A549 (cell line): ENCODE results near the gene TCEAL9. TPM values are rescaled to one million over a fixed set of nuclear protein-coding genes. Genes with fewer than 3 reads are reported as not detected.

Source experiments
- ATAC-seq, 2 experiments: fragments of 200-7000 bp in 1 of 2; fragments of >200 bp in 1 of 2; cut with Nextera tagmentation in 1 of 2; cut with Tn5 transposase in 1 of 2; 3 replicates each; pipeline versions ENCODE4 v1.8.0 to v1.9.1; 2018 to 2020; ENCODE audit warnings: mild to moderate bottlenecking in 1 of 2, moderate library complexity in 1 of 2
- CTCF ChIA-PET: fragments of 300-600 bp; sonication (Branson Sonifier 250); formaldehyde crosslinking; extraction: SDS; loops from one replicate; lab custom pipeline; 2021; ENCODE audit warnings: antibody characterized with exemption, inconsistent platforms; lab: Yijun Ruan, JAX
- POLR2A ChIA-PET: fragments of 350-600 bp; formaldehyde crosslinking; extraction: SDS; loops from one replicate; lab custom pipeline; 2021; ENCODE audit warnings: antibody characterized with exemption, inconsistent platforms; lab: Yijun Ruan, JAX
- DNase-seq, 2 experiments: peaks; one replicate each; pipeline versions ENCODE4 v3.0.0 to v3.0.0-alpha.2; 2011 to 2016; ENCODE audit warnings: low read depth in 1 of 2, low spot score in 1 of 2
- FAIRE-seq: peaks from 2 replicates; lab custom pipeline; 2011; peaks lifted over from hg19 to GRCh38; lab: Jason Lieb, UNC
- H3K27ac ChIP-seq, 2 experiments: fragments of >200 bp; sonication (Bioruptor Twin); formaldehyde crosslinking; 3 replicates each; pipeline ENCODE4 v1.5.1; 2016 to 2017
- H3K4me1 ChIP-seq: fragments of >200 bp; sonication (Bioruptor Twin); formaldehyde crosslinking; 3 replicates; pipeline ENCODE4 v1.6.1; 2016
- H3K4me2 ChIP-seq: fragments of >200 bp; sonication (Bioruptor Twin); formaldehyde crosslinking; 3 replicates; pipeline ENCODE4 v1.6.1; 2016
- H3K4me3 ChIP-seq: fragments of >200 bp; sonication (Bioruptor Twin); formaldehyde crosslinking; 3 replicates; pipeline ENCODE4 v1.5.1; 2016
- H3K9me3 ChIP-seq: fragments of >200 bp; sonication (Bioruptor Twin); formaldehyde crosslinking; 3 replicates; pipeline ENCODE4 v1.6.1; 2016
- ELK1 ChIP-seq: fragments of 150-350 bp; IDR thresholded peaks from 2 replicates; pipeline ENCODE4 v1.6.1; 2014; ENCODE audit warnings: low read depth, mild to moderate bottlenecking, low read length
- EP300 ChIP-seq, 2 experiments: fragments of >200 bp; sonication (Bioruptor Twin); formaldehyde crosslinking; IDR thresholded peaks; 2 replicates in 1 of 2; 3 replicates in 1 of 2; pipeline ENCODE4 v1.6.1; 2016 to 2017
- FOSL2 ChIP-seq, 2 experiments: fragments of 450-650 bp in 1 of 2; fragments of >200 bp in 1 of 2; sonication (Bioruptor Twin) in 1 of 2; formaldehyde crosslinking; IDR thresholded peaks; 2 replicates each; pipeline versions ENCODE4 v1.5.0 to v1.6.1; 2016 to 2020; ENCODE audit warnings: mild to moderate bottlenecking in 1 of 2, moderate library complexity in 1 of 2
- HDAC2 ChIP-seq: fragments of 200-600 bp; sonication (generic); IDR thresholded peaks from 2 replicates; pipeline ENCODE4 v1.6.1; 2016
- HEYL ChIP-seq: fragments of 250-450 bp; sonication (Bioruptor Pico); IDR thresholded peaks from 2 replicates; pipeline ENCODE4 v1.8.0; 2021; ENCODE audit warnings: mild to moderate bottlenecking, moderate library complexity
- HOXB5 ChIP-seq: fragments of 250-450 bp; sonication (Bioruptor Pico); IDR thresholded peaks from 2 replicates; pipeline ENCODE4 v1.5.0; 2020; ENCODE audit warnings: mild to moderate bottlenecking, moderate library complexity
- JUN ChIP-seq, 2 experiments: fragments of >200 bp; sonication (Bioruptor Twin); formaldehyde crosslinking; IDR thresholded peaks; 2 replicates in 1 of 2; 3 replicates in 1 of 2; pipeline ENCODE4 v1.6.1; 2016 to 2017
- MAX ChIP-seq: IDR thresholded peaks from 2 replicates; pipeline ENCODE4 v1.6.1; 2012
- MAZ ChIP-seq: fragments of 150-350 bp; IDR thresholded peaks from 2 replicates; pipeline ENCODE4 v1.6.1; 2014; ENCODE audit warnings: antibody characterized with exemption, low read depth, low read length, borderline replicate concordance
- NFE2L2 ChIP-seq: fragments of 150-350 bp; conservative IDR thresholded peaks from 2 replicates; pipeline ENCODE4 v1.6.1; 2014; ENCODE audit warnings: low read length
- NPAS2 ChIP-seq: fragments of 250-450 bp; sonication (Bioruptor Pico); IDR thresholded peaks from 2 replicates; pipeline ENCODE4 v1.8.0; 2022; ENCODE audit warnings: mild to moderate bottlenecking, moderate library complexity, borderline replicate concordance
- PHF8 ChIP-seq: fragments of 200-600 bp; sonication (generic); IDR thresholded peaks from 2 replicates; pipeline ENCODE4 v1.6.1; 2016; ENCODE audit warnings: low read depth, mild to moderate bottlenecking, antibody characterized with exemption, moderate library complexity, borderline replicate concordance
- POLR2A ChIP-seq: IDR thresholded peaks from 2 replicates; pipeline ENCODE4 v1.6.1; 2012; ENCODE audit warnings: mild to moderate bottlenecking, low read length
- POLR2AphosphoS2 ChIP-seq: conservative IDR thresholded peaks from 2 replicates; pipeline ENCODE4 v1.6.1; 2012; ENCODE audit warnings: low read length, improper control_type of control experiment, inconsistent platforms
- SMC3 ChIP-seq: fragments of >200 bp; sonication (Bioruptor Twin); formaldehyde crosslinking; IDR thresholded peaks from 3 replicates; pipeline ENCODE4 v1.6.1; 2018; ENCODE audit warnings: inconsistent platforms
- ZFP36 ChIP-seq: fragments of 450-650 bp; IDR thresholded peaks from 2 replicates; pipeline ENCODE4 v1.6.1; 2014; ENCODE audit warnings: borderline replicate concordance; ENCODE audit not compliant: partially characterized antibody
- WGBS: methylation state at CpG from one replicate; pipeline ENCODE4 v1.1.6; 2017; ENCODE audit errors: missing lambda C conversion rate; 5-methylcytosine and 5-hydroxymethylcytosine counted together
- polyA minus RNA-seq: library from RNA; depleted of rRNA, polyadenylated mRNA; stranded (reverse); fragments of >200 nt; gene quantifications from 2 replicates; pipeline ENCODE4 v1.2.3, GENCODE V29; 2011; rRNA and poly(A)+ RNA removed
- polyA plus RNA-seq, 4 experiments: library from polyadenylated mRNA; depleted of rRNA in 3 of 4; stranded (reverse); fragments of >200 nt; fragmentation: RNase III in 1 of 4; extraction: RNeasy Plus Mini Kit Qiagen cat#74134 plus additional on column Dnase treatment in 1 of 4; gene quantifications; 2 replicates in 3 of 4; 3 replicates in 1 of 4; pipeline ENCODE4 v1.2.3, GENCODE V29; 2011 to 2017
- TF ChIP-seq, protein P1 (sequence below): IDR thresholded peaks from 2 replicates; pipeline ENCODE4 v1.6.1; 2012; ENCODE audit warnings: low read depth, borderline replicate concordance
- TF ChIP-seq, protein P2 (sequence below): fragments of >200 bp; sonication (Bioruptor Twin); formaldehyde crosslinking; IDR thresholded peaks from 3 replicates; pipeline ENCODE4 v1.6.1; 2016
- TF ChIP-seq, protein P3 (sequence below): fragments of 450-650 bp; IDR thresholded peaks from 2 replicates; pipeline ENCODE4 v1.6.1; 2014; ENCODE audit warnings: antibody characterized with exemption
- TF ChIP-seq, protein P4 (sequence below): fragments of 200-600 bp; sonication (generic); IDR thresholded peaks from 2 replicates; pipeline ENCODE4 v1.6.1; 2016; ENCODE audit warnings: antibody characterized with exemption, mild to moderate bottlenecking, moderate library complexity

The TCEAL9 gene
- polyA plus RNA-seq (2011; rRNA removed): 39.2 and 83.7 TPM in 2 replicates
- 14.9 and 22.4 TPM in 2 replicates for polyA plus RNA-seq (2012; cell fraction: cytosol; rRNA removed)
- polyA plus RNA-seq (2012; cell fraction: nucleus; rRNA removed): 3.3 and 5.1 TPM in 2 replicates
- polyA plus RNA-seq (2017; fragmentation: RNase III; extraction: RNeasy Plus Mini Kit Qiagen cat#74134 plus additional on column Dnase treatment): 124 to 153 TPM (median 143 TPM) in 3 replicates
- 3.5 and 3.8 TPM in 2 replicates for polyA minus RNA-seq

- ATAC-seq (peak; percentile 96 to 97), FAIRE-seq (no peak)
- POLR2A ChIA-PET: interaction anchor here (0.7 to 1.7 kb wide), 6 partner anchors 12 to 108 kb away, joined by 3 to 14 read pairs (median 5); partner anchors contain the start of gene BEX3
- H3K27ac ChIP-seq: peak within 1 kb of the TSS; percentile 81 to 85
- H3K4me1 ChIP-seq: peaks cover 8% of the 10 kb centered on the region
- TF ChIP-seq, protein P1, sequence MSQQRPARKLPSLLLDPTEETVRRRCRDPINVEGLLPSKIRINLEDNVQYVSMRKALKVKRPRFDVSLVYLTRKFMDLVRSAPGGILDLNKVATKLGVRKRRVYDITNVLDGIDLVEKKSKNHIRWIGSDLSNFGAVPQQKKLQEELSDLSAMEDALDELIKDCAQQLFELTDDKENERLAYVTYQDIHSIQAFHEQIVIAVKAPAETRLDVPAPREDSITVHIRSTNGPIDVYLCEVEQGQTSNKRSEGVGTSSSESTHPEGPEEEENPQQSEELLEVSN: 0 out of 2 replicates have a peak, but pooled peaks have one; percentile 42
- TF ChIP-seq PHF8 (peak; percentile 37; the same call in 1 of the 2 replicates), ELK1 (no peak), HEYL (CRISPR knock-in tag) (no peak), FOSL2 (IDR thresholded peaks at IDR 0.05) (no peak), FOSL2 (CRISPR knock-in tag; IDR thresholded peaks at IDR 0.05) (no peak), HOXB5 (CRISPR knock-in tag) (no peak), JUN (IDR thresholded peaks at IDR 0.05) (peak in 1 of 2 experiments; percentile 56; a peak in 2 of 5 replicates), NFE2L2 (no peak), HDAC2 (no peak), MAZ (no peak), POLR2AphosphoS2 (no peak), EP300 (IDR thresholded peaks at IDR 0.05) (no peak), MAX (no peak), POLR2A (peak; percentile 71), ZFP36 (no peak)
- TF ChIP-seq, protein P2, sequence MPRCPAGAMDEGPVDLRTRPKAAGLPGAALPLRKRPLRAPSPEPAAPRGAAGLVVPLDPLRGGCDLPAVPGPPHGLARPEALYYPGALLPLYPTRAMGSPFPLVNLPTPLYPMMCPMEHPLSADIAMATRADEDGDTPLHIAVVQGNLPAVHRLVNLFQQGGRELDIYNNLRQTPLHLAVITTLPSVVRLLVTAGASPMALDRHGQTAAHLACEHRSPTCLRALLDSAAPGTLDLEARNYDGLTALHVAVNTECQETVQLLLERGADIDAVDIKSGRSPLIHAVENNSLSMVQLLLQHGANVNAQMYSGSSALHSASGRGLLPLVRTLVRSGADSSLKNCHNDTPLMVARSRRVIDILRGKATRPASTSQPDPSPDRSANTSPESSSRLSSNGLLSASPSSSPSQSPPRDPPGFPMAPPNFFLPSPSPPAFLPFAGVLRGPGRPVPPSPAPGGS: peak; percentile 62; the same call in 2 of the 3 replicates
- TF ChIP-seq, protein P3, sequence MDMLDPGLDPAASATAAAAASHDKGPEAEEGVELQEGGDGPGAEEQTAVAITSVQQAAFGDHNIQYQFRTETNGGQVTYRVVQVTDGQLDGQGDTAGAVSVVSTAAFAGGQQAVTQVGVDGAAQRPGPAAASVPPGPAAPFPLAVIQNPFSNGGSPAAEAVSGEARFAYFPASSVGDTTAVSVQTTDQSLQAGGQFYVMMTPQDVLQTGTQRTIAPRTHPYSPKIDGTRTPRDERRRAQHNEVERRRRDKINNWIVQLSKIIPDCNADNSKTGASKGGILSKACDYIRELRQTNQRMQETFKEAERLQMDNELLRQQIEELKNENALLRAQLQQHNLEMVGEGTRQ: 0 out of 2 replicates have a peak, but pooled peaks have one; percentile 42
- TF ChIP-seq, all 56 proteins: peak for 6
- H3K4me2 ChIP-seq: peak within 1 kb of the TSS; percentile 89
- H3K9me3 ChIP-seq: no peaks in the 10 kb centered on the region
- under 1% methylated on average over 17 of the region's 18 CpGs for WGBS
- CTCF ChIA-PET: interaction anchor here (1.7 kb wide), 1 partner anchor 13 kb away, joined by 7 read pairs; no protein-coding TSS in a partner anchor
- peak within 1 kb of the TSS; percentile 59 for H3K4me3 ChIP-seq
- DNase-seq: peak; percentile 47 to 74
Observed at GRCh38 chrX:103356130-103356798, at the start of gene TCEAL9. Gene TCEAL9 (plus strand): TSS chrX:103356506. CDS start chrX:103357685, 1,179 bp downstream.

DNA sequence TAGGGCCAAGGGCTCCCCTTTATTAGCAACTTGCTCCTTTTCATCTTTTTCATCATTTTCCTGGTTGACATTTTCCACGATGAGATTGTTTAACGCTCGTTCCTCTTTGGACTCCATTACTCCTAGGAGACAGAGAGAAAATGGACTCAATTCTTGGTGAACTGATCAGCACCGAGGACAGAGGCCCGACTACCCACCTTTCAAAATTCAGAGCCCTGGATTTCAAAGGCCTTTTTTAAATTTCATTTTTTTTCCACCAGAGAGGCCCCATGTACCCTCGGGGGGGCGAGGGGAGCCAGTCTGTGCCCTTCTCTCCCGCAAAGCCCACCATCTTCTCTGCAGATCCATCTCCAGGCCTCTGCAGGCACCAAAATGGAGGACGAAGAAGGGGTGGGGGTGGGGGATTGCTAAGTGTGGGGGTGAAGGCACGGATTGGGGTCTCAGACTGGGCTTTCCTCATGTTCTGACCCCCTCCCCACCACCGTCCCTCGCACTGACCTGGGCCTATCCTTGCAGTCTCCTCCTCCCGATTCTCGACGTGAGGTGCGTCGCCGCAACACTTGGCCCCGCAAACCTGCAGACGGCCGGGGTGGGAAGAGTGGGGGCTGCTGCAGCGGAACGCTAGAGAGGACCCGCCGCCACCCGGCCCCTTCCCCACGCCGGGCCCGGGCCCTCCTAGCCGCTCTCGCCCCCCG, 46.3 kb upstream of the TCEAL9 start:
- ATAC-seq (peak in 1 of 2 experiments; percentile 14; a peak in 1 of 6 replicates), FAIRE-seq (no peak), DNase-seq (no peak)
- CTCF ChIA-PET: no interaction called here
- Histone ChIP-seq H3K4me1 (no peaks in the 10 kb centered on the region), H3K4me2 (peak overlapping the region; percentile 84), H3K4me3 (peak overlapping the region; percentile 54), H3K9me3 (no peaks in the 10 kb centered on the region), H3K27ac (peak overlapping the region; percentile 60 to 85; a peak in 5 of 6 replicates)
- TF ChIP-seq, protein P3: no peak
- TF ChIP-seq POLR2AphosphoS2: no peak
- TF ChIP-seq NPAS2: no peak
- TF ChIP-seq SMC3: no peak
- TF ChIP-seq, protein P4, sequence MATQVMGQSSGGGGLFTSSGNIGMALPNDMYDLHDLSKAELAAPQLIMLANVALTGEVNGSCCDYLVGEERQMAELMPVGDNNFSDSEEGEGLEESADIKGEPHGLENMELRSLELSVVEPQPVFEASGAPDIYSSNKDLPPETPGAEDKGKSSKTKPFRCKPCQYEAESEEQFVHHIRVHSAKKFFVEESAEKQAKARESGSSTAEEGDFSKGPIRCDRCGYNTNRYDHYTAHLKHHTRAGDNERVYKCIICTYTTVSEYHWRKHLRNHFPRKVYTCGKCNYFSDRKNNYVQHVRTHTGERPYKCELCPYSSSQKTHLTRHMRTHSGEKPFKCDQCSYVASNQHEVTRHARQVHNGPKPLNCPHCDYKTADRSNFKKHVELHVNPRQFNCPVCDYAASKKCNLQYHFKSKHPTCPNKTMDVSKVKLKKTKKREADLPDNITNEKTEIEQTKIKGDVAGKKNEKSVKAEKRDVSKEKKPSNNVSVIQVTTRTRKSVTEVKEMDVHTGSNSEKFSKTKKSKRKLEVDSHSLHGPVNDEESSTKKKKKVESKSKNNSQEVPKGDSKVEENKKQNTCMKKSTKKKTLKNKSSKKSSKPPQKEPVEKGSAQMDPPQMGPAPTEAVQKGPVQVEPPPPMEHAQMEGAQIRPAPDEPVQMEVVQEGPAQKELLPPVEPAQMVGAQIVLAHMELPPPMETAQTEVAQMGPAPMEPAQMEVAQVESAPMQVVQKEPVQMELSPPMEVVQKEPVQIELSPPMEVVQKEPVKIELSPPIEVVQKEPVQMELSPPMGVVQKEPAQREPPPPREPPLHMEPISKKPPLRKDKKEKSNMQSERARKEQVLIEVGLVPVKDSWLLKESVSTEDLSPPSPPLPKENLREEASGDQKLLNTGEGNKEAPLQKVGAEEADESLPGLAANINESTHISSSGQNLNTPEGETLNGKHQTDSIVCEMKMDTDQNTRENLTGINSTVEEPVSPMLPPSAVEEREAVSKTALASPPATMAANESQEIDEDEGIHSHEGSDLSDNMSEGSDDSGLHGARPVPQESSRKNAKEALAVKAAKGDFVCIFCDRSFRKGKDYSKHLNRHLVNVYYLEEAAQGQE: peak; percentile 71; the same call in 1 of the 2 replicates
- POLR2A ChIA-PET: no interaction called here
- 82% methylated on average over 9 of the region's 32 CpGs for WGBS
